Loucy (cell line): ENCODE measurements around the gene SST.

Source experiments
- H2AFZ ChIP-seq: fragments of 200-600 bp; sonication (generic); 2 replicates; pipeline ENCODE4 v1.6.0; 2016; ENCODE audit warnings: antibody characterized with exemption, mild to moderate bottlenecking, low read length, moderate library complexity
- H3F3A ChIP-seq: fragments of 200-600 bp; 2 replicates; pipeline ENCODE4 v1.6.0; 2016; ENCODE audit warnings: antibody characterized with exemption, low read depth, mild to moderate bottlenecking
- H3K27me3 ChIP-seq: fragments of 200-600 bp; sonication (generic); 2 replicates; pipeline ENCODE4 v1.6.1; 2014; ENCODE audit warnings: low read length, mild to moderate bottlenecking; ENCODE audit not compliant: insufficient read depth, poor library complexity, severe bottlenecking
- H3K36me3 ChIP-seq: fragments of 200-600 bp; sonication (generic); 2 replicates; pipeline ENCODE4 v1.6.1; 2016; ENCODE audit warnings: low read length; ENCODE audit not compliant: insufficient read depth
- H3K4me1 ChIP-seq: fragments of 200-600 bp; sonication (generic); 2 replicates; pipeline ENCODE4 v1.5.1; 2014; ENCODE audit warnings: low read length, mild to moderate bottlenecking; ENCODE audit not compliant: insufficient read depth, poor library complexity, severe bottlenecking
- H3K4me2 ChIP-seq: fragments of 200-600 bp; sonication (generic); 2 replicates; pipeline ENCODE4 v1.6.0; 2014; ENCODE audit warnings: antibody characterized with exemption, low read length, low read depth, mild to moderate bottlenecking; ENCODE audit not compliant: poor library complexity, severe bottlenecking
- H3K4me3 ChIP-seq: fragments of 200-600 bp; sonication (generic); 2 replicates; pipeline ENCODE4 v1.5.1; 2014; ENCODE audit warnings: low read length, mild to moderate bottlenecking, mixed read lengths; ENCODE audit not compliant: poor library complexity, severe bottlenecking
- H3K79me2 ChIP-seq: fragments of 200-600 bp; sonication (generic); 2 replicates; pipeline ENCODE4 v1.6.1; 2014; ENCODE audit warnings: low read length; ENCODE audit not compliant: insufficient read depth
- H3K9ac ChIP-seq: fragments of 200-600 bp; sonication (generic); 2 replicates; pipeline ENCODE4 v1.6.0; 2014; ENCODE audit warnings: mild to moderate bottlenecking, low read depth, low read length, moderate library complexity; ENCODE audit not compliant: poor library complexity, severe bottlenecking
- H3K9me2 ChIP-seq: fragments of 200-600 bp; sonication (generic); replicated peaks from 2 replicates; pipeline ENCODE4 v1.6.1; 2016; ENCODE audit warnings: low read depth, low read length, mixed read lengths
- H3K9me3 ChIP-seq: fragments of 200-600 bp; sonication (generic); 2 replicates; pipeline ENCODE4 v1.6.1; 2014; ENCODE audit warnings: mild to moderate bottlenecking, antibody characterized with exemption, low read length, low read depth; ENCODE audit not compliant: insufficient read depth
- H4K20me1 ChIP-seq: fragments of 200-600 bp; sonication (generic); 2 replicates; pipeline ENCODE4 v1.6.0; 2014; ENCODE audit warnings: antibody characterized with exemption, low read length, mild to moderate bottlenecking; ENCODE audit not compliant: insufficient read depth, poor library complexity, severe bottlenecking
- EZH2phosphoT487 ChIP-seq: fragments of 200-600 bp; IDR thresholded peaks from 2 replicates; pipeline ENCODE4 v1.6.1; 2018; ENCODE audit warnings: antibody characterized with exemption, mild to moderate bottlenecking, moderate library complexity, borderline replicate concordance
- TF ChIP-seq, protein P1 (sequence below): fragments of 200-600 bp; sonication (generic); conservative IDR thresholded peaks from 2 replicates; pipeline ENCODE4 v1.5.1; 2014; ENCODE audit warnings: mild to moderate bottlenecking, antibody characterized with exemption, low read length

Gene SST

DNA sequence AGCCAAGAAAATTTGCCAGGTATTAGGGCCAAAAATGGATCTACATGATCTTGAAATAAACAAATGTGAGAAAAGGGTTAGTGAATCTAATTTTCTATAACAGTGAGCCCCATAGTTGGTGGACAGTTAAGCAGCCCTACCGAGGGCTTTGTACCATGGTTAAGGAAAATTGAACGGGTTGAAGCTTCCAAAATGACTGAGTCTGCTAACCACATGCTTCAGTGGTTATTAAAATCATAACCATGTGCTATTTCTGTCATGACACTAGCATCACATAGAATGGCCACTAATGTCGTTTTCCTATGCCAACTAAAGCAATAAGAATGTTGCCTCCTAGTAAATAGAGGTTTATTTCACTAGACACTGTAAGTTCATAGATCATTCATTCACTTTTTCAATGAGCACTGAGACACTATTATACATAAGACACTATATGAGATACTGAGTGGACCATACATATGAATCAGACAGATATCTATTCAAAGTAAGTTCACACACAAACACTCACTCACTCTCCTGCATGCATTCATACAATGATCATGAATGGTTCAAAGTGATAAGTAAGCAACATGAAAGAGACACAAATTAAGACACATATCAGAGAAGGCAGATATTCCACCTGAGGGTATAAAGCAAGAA, 4.3 kb downstream of the SST start:
- Histone ChIP-seq H3K79me2 (no peaks in the 10 kb centered on the region), H3K9me2 (no peaks in the 10 kb centered on the region), H3K27me3 (peaks cover 7% of the 10 kb centered on the region), H3K36me3 (no peaks in the 10 kb centered on the region), H3K4me2 (no peak overlapping the region), H3K4me3 (no peak overlapping the region), H3K9ac (no peak overlapping the region), H3K4me1 (no peaks in the 10 kb centered on the region), H4K20me1 (no peaks in the 10 kb centered on the region), H2AFZ (no peak overlapping the region), H3F3A (no peaks in the 10 kb centered on the region), H3K9me3 (no peaks in the 10 kb centered on the region)
- TF ChIP-seq EZH2phosphoT487 = no peak
- TF ChIP-seq, protein P1, sequence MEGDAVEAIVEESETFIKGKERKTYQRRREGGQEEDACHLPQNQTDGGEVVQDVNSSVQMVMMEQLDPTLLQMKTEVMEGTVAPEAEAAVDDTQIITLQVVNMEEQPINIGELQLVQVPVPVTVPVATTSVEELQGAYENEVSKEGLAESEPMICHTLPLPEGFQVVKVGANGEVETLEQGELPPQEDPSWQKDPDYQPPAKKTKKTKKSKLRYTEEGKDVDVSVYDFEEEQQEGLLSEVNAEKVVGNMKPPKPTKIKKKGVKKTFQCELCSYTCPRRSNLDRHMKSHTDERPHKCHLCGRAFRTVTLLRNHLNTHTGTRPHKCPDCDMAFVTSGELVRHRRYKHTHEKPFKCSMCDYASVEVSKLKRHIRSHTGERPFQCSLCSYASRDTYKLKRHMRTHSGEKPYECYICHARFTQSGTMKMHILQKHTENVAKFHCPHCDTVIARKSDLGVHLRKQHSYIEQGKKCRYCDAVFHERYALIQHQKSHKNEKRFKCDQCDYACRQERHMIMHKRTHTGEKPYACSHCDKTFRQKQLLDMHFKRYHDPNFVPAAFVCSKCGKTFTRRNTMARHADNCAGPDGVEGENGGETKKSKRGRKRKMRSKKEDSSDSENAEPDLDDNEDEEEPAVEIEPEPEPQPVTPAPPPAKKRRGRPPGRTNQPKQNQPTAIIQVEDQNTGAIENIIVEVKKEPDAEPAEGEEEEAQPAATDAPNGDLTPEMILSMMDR = no peak

DNA sequence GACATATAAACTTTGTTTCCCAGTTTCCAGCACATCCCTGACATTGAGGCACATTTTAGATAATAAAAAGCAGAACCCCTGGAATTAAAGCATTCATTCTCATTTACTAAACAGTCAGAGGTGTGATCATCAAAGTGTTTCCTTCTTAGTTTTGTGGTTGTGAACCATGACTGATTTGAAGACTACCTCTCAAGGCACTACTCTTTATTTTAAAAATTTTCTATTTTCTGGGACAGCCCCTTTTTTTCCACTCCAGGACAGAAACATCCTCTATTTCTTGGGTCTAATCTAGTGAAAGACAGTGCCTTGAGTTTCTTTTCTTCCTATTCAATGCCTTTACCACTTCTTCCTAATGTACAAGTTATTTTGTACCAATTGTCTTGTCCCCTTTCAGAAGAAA, 5.2 kb downstream of the SST start:
- Histone ChIP-seq H3K9ac (no peak overlapping the region), H3F3A (no peaks in the 10 kb centered on the region), H3K79me2 (no peaks in the 10 kb centered on the region), H3K27me3 (peaks cover 7% of the 10 kb centered on the region), H3K4me1 (no peaks in the 10 kb centered on the region), H2AFZ (no peak overlapping the region), H4K20me1 (no peaks in the 10 kb centered on the region), H3K36me3 (no peaks in the 10 kb centered on the region), H3K9me2 (no peaks in the 10 kb centered on the region), H3K4me2 (no peak overlapping the region), H3K4me3 (no peak overlapping the region), H3K9me3 (no peaks in the 10 kb centered on the region)
- TF ChIP-seq EZH2phosphoT487 = no peak
- TF ChIP-seq, protein P1 = no peak

- H3K9ac ChIP-seq = no peak overlapping the region
- H2AFZ ChIP-seq = no peak overlapping the region
- no peaks in the 10 kb centered on the region for H3K9me2 ChIP-seq
- no peaks in the 10 kb centered on the region for H3F3A ChIP-seq
- H3K4me2 ChIP-seq = no peak overlapping the region
- no peaks in the 10 kb centered on the region for H3K9me3 ChIP-seq
- TF ChIP-seq, protein P1 = no peak
- TF ChIP-seq EZH2phosphoT487 = no peak
- no peaks in the 10 kb centered on the region for H3K36me3 ChIP-seq
- no peaks in the 10 kb centered on the region for H3K4me1 ChIP-seq
- no peak overlapping the region for H3K4me3 ChIP-seq
- H4K20me1 ChIP-seq = no peaks in the 10 kb centered on the region
- peaks cover 7% of the 10 kb centered on the region for H3K27me3 ChIP-seq
- H3K79me2 ChIP-seq = no peaks in the 10 kb centered on the region
Observed at GRCh38 chr3:187662848-187663409, 7.3 kb downstream of the SST start.
